ENCODE results near the gene DCP2.

Gene DCP2

GRCh38 chr5:113047733-113048652 is 71.4 kb downstream of the DCP2 start:
- DNase-seq, result no peak

- DNase-seq, result no peak
Measured at GRCh38 chr5:113048931-113049330, 72.3 kb downstream of the DCP2 start.

GRCh38 chr5:113050721-113051382 is 74.3 kb downstream of the DCP2 start:
- DNase-seq, result peak; percentile 81

GRCh38 chr5:113052041-113052795 is 75.6 kb downstream of the DCP2 start:
- DNase-seq, result no peak

- DNase-seq, result no peak
Measured at GRCh38 chr5:113053511-113053995, 77.0 kb downstream of the DCP2 start.

- no peak for DNase-seq
Measured at GRCh38 chr5:113054899-113055298, 78.3 kb downstream of the DCP2 start.

- no peak for DNase-seq
Measured at GRCh38 chr5:113056988-113057387, 80.4 kb downstream of the DCP2 start.

GRCh38 chr5:113057557-113057984 is 81.0 kb downstream of the DCP2 start:
- no peak for DNase-seq

GRCh38 chr5:113058269-113058668 is 81.7 kb downstream of the DCP2 start:
- DNase-seq, result no peak

GRCh38 chr5:113058706-113059226 is 82.2 kb downstream of the DCP2 start:
- no peak for DNase-seq

- no peak for DNase-seq
Measured at GRCh38 chr5:113059232-113060040, 82.8 kb downstream of the DCP2 start.

- no peak for DNase-seq
Measured at GRCh38 chr5:113060408-113061025, 83.9 kb downstream of the DCP2 start.

GRCh38 chr5:113061846-113062780 is 85.5 kb downstream of the DCP2 start:
- peak; percentile 75 for DNase-seq

- DNase-seq, result peak; percentile 68
Measured at GRCh38 chr5:113062869-113063508, 86.4 kb downstream of the DCP2 start.

- no peak for DNase-seq
Measured at GRCh38 chr5:113063927-113064326, 87.3 kb downstream of the DCP2 start.

GRCh38 chr5:113064806-113065205 is 88.2 kb downstream of the DCP2 start:
- DNase-seq, result no peak

GRCh38 chr5:113065626-113066025 is 89.0 kb downstream of the DCP2 start:
- no peak for DNase-seq

- no peak for DNase-seq
Measured at GRCh38 chr5:113067635-113068344, 91.2 kb downstream of the DCP2 start.

- no peak for DNase-seq
Measured at GRCh38 chr5:113068559-113068958, 92.0 kb downstream of the DCP2 start.
